HG03196 (cell line): ENCODE results near the gene COL5A1.
"Not testable (repeated sequence)": the region's sequence is repeated elsewhere in the genome, so short reads cannot be mapped to it uniquely, and the experiment has no call there.

ENCODE experiments used
- ATAC-seq: cut with Tn5 transposase; IDR thresholded peaks from one replicate; pipeline ENCODE4 v1.9.1; 2021; ENCODE audit not compliant: unreplicated experiment

The COL5A1 gene

DNA sequence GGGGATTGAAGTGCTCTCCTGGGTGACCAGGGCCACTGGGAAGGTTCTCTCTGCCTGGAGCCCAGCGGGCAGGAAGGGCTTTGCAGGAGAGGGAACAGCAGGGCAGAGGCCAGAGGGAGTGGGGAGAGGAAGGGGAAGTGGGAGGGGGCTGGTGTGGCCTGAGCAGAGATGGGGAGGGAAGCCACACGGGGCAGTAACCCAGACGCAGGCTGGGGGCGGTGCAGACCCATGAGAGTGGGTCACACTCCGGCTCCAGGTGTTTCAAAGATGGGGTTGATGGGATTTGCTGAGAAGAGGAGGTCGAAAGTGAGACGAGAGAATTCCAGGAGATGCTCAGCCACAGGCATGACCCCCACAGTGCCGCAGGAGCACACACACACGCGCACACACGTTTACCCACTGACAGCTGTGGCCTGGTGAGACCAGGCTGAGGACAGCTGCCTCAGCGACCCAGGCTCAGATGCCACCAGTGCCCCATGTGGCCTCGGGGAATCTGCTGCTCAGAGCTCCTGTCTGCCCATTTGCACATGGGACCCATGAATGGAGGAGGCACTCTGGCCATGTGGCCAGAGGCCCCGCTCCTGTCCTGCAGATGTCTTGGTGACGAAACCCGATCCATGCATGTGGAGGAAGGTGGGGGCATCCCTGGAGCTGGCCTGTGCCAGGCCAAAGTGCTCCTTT lies 206.3 kb downstream of the COL5A1 start:
- ATAC-seq: no peak

DNA sequence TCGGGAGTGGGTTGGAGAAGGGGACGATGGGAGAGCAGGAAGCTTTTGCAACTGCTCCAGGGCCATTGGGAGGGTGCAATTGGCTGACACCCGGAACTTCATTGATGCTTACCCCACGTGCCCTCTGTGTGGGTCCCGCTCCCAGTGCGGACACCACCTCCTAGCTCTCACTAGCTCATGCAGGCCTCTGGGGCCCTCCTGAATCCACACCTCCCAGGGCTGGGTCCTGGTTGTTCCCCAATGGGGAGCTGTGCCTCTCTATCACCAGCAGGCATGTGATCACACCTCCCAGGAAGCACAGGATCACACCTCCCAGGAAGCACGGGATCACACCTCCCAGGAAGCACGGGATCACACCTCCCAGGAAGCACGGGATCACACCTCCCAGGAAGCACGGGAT lies 206.9 kb downstream of the COL5A1 start:
- ATAC-seq: no peak

DNA sequence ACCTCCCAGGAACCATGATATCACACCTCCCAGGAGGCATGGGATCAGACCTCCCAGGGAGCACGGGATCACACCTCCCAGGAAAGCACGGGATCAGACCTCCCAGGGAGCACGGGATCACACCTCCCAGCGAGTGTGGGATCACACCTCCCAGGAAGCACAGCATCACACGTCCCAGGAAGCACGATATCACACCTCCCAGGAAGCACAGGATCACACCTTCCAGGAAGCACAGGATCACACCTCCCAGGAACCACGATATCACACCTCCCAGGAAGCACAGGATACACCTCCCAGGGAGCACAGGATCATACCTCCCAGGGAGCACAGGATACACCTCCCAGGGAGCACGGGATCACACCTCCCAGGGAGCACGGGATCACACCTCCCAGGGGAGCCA lies 209.0 kb downstream of the COL5A1 start:
- ATAC-seq: no peak

DNA sequence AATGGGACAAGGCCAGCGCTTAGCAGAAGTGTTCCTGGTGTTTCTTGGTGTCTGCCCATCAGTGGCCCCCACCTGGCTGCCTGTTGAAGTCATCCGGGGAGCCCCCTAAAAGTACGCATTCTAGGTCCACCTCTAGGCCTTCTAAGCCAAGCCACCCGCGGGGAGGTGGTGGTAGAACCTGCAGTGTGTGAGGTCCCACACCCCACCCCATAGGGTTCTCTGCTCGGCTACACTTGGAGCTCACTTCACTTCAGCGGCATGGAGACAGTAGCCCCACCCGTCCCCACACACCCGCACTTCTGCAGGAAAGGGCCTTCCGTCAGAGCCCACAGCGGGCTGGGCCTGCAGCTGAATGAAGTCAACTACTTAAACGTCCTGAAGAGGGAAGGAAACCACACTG lies 209.4 kb downstream of the COL5A1 start:
- no peak for ATAC-seq

DNA sequence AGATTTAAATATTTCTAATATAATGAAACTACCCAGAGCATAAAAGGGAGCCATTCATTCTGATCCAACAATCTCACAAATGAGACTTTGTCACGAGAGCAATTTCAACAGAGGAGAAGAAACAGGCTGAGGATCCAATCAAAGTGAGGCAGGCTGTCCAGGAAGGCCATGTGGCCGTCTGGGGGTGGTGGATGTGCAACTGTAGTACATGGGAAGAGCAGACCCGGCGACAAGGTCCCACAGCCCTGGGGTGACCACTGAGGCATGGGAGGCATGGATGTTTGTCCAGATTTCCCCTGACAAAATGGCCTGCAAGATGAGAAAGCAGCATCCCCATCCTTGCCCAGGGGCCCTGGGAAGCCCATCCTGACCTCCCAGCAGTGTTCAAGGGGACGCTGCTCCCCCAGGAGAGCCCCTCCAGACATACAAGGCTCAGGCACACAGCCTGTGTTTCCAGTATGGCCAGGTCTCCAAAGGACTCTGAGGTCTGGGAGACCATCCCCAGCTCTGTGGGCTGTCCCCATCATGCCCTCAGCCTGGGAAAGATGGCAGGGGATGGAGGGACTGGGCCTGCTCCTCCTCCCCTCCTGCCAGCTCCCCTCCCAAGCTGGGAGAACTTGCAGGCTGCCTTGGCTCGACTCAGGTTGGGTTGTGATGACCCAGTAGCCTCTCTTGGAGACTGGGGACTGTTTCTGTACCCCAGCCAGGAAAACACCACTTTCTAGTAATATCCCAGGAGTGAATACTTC lies 211.5 kb downstream of the COL5A1 start:
- ATAC-seq: no peak

DNA sequence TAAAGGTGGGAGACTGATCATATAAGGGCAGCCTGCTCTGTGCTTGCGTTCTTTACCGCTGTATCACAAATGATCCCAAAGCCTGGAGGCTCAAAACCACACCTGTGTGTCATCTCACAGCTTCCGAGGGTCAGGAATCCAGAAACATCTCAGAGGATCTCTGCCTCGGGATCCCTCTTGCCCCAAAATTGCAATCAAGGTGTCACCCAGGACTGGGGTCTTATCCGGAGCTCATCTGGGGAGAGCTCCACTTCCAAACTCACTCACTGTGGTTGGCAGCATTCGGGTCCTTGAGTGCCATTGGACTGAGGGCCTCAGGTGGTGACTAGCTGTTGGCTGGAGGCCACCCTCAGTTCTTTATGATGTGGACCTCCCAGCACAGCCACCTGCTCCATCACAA lies 212.3 kb downstream of the COL5A1 start:
- no peak for ATAC-seq

DNA sequence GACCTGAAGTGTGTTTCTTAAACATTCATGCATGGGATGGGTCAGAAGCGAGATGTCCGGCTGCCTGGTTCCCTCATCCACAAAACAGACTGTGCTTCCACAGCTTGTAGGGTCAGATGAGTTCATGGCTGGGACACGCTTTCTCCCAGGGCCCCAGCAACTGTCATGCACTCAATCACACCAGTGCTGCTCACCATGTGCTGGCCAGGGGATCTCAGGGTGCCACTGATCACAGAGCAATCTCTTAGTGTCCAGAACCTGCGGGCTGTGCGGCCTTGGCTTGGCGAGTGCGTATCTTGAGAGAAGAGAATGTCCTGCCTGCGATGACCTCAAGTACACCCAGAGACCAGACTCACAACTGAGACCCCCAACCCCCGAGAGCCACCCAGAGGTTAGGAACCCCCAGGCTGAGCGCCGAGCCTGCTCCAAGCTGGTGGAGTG lies 213.0 kb downstream of the COL5A1 start:
- no peak for ATAC-seq

DNA sequence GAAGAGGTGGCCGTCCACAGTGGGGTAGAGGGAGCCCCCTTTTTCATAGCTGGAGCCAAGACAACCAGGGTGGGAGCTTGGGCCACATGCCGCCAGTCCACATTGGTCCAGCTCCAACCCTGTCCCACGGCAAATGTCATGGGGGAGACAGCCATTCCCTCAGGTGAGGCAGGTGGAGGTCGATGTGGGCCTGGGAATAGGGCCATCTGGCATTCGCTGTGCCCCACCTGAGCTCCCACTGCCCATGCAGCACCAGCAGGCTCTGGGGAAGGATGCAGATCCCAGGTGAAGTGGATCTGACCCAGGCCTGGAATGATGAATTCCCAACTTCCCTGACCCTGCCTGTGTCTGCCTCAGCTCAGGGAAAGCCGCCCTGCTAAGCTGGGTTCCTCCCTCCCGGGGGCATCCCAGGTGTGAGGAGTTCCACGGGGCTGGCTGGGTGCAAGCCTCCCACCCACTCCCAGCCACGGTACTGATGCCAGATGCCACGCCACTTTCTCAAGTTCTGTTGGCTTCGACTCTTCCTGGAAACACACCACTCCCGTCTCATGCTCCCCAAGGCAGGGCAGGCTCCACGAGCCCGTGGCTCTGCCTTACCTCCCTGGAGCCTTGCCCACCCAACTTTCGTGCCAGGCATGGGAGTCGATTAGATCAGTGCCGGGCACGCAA lies 213.8 kb downstream of the COL5A1 start:
- ATAC-seq: no peak

DNA sequence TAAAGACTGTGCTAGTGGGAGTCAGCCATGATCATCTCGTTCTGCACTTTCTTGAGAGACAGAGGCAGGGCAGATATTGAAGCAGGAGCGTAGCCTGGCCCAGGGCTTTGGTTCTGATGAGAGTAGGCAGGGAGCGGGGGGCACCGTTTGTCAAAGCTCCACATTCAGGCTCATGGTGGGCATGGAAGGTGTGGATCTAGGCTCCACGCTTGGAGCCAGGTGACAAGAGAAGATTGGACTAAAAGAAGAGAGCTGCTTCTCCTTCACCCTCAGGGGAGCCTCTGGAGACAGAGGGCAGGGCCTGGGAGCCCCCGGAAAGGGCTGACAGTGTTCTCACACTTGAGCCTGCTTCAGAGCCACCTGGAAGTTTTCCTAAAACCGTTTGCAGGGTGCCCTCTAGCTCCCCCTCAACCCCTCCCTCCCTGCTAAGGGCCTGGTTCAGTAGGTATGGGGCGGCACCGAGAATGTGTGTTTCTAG lies 214.3 kb downstream of the COL5A1 start:
- ATAC-seq: no peak

DNA sequence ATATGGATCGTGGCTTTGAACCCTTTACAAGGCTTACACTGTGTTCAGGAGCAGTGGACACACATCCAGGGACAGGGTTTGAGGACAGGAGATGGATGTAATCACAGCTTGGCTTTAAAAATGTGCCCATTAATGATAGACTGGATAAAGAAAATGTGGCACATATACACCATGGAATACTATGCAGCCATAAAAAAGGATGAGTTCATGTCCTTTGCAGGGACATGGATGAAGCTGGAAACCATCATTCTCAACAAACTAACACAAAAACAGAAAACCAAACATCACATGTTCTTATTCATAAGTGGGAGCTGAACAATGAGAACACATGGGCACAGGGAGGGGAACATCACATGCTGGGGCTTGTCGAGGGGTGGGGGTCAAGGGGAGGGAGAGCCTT lies 215.8 kb downstream of the COL5A1 start:
- not testable (repeated sequence) for ATAC-seq

DNA sequence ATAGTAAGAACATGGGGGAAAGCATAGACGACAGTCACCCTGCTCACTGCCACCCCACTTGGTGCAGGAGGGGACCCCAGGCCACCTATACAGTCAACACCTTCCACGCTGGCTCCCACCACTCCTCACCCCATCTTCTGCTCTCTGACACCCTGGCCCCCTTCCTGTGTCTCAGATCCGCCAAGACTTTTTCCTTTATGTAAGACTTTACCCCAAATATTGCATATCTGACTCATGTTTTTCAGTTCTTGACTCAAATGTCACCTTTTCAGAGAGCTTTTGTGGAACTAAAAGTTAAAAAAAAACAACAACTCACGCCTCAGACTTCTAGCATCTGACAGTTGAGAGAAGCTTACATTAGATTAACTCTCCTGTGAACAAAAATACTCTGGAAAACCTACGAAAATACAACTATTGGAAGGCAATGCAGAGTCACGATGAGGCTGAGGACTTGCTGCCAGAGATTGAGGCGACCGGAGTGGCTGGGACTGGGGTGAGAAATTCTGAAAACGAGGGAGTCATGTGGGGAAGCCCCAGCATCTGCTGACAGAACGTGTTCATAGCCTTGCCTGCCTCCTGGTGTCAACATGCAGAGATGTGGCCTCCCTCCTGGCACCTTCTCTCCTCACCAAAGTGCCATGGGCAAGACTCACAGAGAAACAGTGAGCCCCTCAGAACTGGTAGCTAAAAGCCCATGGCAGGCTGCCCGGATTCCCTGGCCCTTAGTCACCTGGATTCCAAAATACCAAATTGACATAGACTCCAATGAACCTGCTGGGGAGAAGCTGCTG lies 216.6 kb downstream of the COL5A1 start:
- peak; percentile 85 for ATAC-seq

DNA sequence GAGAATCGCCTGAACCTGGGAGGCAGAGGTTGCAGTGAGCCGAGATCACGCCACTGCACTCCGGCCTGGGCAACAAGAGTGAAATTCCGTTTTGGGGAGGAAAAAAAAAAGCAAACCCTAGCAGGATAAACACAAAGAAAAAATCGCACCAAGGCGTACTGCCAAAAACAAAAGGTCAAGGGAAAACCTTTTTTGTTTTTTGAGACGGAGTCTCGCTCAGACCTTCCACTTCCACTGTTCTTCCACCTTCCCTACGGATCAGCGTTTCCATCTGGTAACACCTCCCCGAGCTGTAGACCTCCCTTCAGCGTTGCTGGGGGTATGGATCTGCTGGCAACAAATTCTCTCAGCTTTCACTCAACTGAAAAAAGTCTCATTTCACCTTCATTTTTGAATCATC lies 218.9 kb downstream of the COL5A1 start:
- no peak for ATAC-seq

DNA sequence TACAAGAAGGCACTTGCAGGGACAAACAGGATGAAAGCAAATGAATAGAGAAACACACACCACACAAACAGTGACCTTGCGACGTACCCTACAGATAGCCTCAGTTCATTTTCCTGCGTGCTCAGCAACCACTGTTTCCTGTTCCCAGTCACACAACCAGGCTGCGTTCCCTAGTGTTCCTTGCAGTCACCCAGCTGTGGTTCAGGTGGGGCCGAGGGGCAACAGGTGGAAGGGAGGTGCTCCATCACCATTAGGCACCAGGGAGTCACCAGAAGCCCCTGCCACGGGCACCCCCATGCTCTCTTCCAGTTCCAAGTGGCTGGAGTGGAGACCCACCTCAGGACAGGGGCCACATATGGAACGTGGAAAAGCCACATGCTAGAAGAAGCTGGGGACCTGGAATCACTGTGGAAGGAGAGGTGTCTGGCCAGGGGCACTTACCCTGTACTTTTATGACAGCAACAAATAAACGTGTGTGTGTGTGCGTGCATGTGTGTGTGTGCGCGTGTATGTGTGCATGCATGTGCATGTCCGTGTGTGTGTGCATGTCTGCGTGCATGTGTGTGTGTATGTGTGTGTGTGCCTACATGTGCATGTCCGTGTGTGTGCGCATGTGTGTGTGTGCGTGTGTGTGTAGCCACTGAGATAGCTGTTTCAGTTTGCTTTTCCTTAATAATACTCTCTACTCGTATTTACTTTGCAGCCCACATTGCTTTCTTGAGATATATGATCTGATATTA lies 220.2 kb downstream of the COL5A1 start:
- no peak for ATAC-seq

DNA sequence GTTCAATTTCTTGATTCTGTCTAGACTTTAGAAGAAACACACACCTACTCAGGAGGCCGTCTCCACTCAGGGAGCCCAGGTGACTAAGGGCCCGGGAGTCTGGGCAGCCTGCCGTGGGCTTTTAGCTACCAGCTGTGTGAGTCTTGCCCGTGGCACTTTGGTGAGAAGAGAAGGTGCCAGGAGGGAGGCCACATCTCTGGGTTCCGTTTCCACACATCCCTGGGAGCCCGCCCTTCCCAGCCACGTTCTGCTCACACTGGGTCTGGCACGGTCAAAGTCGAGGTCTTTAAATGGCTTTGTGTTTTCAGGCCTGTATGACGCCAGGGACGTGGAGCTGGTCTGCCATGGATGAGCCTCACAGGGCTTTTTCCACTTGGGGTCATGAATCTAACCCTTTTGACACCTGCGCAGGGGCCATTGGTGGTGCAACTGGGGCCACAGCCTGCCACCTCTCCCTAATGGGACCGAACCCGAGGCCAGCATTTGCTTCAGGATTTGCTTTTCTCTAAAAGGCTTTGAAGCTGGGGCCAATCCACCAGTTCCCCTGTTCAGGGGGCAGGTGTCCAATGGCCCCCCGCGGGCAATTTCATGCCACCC lies 221.8 kb downstream of the COL5A1 start:
- ATAC-seq: no peak

DNA sequence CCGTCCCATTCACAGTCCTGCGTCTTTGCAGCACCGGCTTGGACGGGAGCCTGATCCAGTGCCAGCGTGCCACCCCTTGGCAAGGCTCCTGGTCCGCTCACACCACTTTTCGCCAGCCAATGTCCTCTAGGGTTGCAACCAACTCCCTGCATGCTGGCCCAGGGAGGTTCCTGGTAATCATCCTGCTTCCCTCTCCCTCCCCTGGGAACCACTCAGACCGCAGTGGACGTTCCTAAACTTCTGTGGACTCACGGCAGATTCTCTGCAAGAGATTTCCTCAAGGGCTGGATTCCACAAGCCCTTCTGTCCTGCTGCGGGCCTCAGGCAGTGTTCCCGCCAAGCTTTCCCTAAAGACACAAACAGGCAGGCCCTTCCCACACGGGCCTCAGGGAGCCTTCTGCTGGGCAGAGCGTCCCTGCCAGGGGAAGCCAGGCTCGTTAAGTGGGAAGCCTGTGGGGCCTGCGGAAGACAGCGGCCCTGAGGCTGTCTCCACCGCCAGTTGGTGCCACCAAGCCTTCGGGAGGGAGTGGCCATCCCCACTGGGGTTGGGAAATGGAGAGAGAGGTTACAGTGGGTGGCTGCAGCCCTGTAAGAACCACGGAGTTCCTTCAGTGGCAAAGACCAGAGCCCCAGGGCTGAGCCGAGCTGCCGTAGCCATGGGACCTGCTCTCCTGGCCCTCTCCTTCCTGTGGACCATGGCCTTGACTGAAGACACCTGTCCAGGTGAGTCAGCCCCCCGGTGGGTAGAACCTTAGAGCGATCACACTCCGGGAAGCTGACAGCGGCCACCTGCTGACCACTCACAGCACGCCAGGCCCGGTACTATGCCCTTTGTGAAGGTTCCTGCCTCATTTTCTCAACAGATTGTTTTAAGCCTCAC lies 222.6 kb downstream of the COL5A1 start:
- ATAC-seq: no peak

DNA sequence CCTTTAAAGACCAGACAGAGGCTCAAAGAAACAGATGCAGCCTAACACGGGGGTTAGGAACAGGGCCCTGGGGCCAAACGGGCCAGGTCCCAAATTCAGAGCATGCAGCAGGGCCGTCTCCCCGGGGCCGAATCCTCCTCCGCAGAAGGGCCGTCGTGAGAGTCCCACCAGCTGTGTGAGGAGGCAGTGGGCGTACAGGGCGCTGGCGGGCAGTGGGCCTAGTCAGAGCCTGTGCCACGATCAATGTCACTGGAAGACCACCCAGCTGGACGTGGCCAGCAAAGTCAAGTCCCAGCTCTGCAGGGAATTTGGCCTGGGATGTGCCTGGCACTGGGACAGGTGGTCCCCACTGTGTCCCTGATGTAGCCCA lies 223.2 kb downstream of the COL5A1 start:
- ATAC-seq: no peak

DNA sequence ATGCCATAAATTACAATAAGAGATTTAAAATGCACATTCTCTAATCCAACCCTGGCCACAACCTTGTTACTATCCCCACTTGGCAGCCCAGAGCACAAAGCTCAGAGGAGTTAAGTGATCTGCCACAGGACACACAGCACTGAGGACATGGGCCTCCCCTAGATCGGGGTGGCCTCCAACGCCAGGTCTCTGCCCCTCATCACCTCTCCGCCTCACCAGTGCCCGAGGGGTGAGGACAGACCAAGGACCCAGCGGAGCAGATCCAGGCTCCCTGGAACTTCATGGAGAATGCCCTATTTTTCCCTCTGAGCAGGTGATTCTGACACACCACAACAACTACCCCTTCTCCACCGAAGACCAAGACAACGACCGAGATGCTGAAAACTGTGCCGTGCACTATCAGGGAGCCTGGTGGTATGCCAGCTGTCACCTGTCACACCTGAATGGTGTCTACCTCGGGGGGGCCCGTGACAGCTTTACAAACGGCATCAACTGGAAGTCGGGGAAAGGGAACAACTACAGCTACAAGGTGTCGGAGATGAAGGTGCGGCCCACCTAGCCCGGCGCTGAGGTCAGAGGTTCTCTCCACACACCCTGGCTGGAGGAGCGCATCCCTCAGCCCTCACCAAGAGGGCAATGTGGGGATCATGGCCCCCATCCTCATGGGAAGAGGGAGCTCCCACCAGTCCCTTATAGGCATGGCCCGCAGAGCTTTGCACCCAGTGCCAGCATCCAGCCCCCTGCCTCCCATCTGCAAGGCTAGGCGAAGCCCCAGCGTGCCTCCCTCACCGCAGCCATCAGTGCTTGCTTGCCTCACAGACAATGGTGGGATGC lies 226.5 kb downstream of the COL5A1 start:
- no peak for ATAC-seq
